ENCODE data around the gene ANKRD55. TPM values are rescaled to one million over a fixed set of nuclear protein-coding genes. Genes with fewer than 3 reads are reported as not detected.

ANKRD55 gene
- total RNA-seq, 2 donors from 2014 or later = 0.29 TPM; not detected in 1

DNA sequence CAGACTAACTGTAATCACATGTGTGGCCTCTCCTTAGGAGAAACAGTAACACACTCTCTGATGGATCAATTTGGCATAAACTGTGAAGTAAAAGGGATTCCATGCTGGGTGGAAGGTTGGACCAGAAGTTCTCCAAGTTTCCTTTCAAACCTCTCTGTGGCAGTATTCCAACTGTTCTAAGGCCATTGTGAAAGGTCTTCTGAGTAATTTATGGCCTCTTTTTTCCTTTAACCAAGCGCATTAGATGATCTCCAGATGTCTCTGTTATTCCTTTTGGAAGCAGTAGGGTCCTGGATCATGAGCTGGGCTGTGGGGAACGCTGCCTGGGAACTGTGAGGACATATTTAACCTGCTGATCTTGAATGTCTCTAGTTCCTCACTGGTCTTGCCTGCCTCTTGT, 157.8 kb downstream of the ANKRD55 start:
- ATAC-seq = peak; percentile 61 to 64
- intact Hi-C loops (cut with DNase I) = no loop called here
- peak; percentile 34 for DNase-seq

DNA sequence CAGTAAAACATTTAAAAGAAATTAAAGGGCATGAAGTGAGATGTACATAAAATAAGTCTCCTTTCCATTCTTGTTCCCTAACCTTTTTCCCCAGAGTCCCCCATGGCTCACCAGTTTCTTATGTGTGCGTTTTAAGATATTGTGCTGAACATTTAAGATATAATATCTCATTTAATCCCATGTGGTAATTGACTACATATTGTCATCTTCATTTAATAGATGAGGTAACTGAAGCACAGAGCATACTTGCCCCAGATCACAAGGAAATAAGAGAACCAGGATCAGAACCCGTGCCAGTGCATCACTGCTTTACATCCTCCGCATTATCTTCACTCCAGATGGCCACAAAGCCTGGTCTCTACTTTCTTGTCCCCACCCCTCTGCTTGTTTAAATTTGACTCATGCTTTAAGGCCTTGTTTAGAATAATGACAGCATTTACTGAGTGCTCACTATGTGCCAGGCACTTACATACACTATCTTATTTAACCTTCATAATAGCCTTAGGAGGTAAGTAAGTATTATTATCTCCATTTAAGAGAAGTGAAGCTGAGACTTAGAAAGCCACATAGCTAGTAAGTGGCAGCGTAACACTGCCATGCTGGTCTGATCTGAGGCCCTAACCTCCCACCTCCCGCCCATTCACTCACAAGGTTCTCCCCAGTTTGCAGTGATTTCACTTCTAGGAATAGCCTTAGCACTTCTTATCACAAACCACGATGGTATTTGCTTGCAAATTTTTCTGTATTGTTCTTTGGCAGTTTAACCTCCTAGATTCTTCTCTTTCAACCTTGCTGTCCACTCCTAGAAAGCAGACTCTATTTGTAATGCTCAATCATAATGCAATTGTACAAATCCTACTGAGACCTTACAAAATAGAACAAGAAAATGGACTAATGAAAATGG, 160.0 kb downstream of the ANKRD55 start:
- no peak for DNase-seq
- ATAC-seq = no peak
- intact Hi-C loops (cut with DNase I) = no loop called here

DNA sequence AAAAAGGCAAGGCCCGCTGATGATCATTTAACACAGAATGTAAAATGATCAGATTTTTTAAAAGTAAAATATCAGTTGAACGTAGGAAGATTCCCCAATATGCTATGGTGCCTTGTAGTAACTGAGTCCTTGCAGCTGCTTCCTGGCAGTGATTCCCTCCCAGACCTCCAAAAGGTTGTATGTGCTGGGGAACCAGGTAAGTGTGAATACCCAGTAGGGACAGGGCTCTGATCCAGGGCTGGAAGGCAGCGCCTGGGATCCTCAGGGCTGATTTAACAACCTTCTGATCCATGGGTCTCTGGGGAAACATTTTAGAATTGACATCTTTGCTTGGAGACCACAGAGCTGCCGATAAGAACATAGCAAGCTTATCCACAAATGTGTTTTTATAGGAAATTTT, 161.7 kb downstream of the ANKRD55 start:
- intact Hi-C loops (cut with DNase I) = no loop called here
- no peak for DNase-seq
- ATAC-seq = no peak

DNA sequence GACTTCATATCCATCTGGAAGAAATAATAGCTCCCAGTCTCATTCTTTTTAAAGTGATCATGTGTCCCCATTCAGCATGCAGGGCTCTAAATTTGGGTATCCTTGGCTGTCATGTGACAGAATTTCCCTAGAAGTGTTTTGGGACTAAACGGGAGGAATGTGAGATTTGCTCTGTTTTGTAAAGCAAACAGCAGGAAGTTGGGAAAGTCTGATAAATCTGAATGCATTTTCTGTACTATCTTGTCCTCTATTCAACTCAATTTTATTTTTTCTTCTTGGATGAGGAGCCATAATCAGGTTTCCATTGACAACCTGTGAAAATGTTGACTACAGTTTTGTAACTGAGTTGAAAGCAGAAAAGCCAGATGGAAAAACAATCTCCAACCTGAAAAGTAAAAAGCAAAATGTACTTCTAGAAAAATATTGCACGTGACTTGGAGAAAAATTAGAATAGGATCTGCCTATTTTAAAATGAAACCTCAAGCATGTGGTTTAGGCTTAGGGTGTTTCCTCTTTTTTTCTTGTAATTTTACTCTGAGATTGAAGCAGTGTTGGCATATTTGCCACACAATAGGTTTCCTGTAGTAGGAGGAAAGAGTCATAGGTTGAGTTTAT, 162.2 kb downstream of the ANKRD55 start:
- intact Hi-C loops (cut with DNase I) = no loop called here
- ATAC-seq = peak in 1 of 2 donors; percentile 36
- no peak for DNase-seq

DNA sequence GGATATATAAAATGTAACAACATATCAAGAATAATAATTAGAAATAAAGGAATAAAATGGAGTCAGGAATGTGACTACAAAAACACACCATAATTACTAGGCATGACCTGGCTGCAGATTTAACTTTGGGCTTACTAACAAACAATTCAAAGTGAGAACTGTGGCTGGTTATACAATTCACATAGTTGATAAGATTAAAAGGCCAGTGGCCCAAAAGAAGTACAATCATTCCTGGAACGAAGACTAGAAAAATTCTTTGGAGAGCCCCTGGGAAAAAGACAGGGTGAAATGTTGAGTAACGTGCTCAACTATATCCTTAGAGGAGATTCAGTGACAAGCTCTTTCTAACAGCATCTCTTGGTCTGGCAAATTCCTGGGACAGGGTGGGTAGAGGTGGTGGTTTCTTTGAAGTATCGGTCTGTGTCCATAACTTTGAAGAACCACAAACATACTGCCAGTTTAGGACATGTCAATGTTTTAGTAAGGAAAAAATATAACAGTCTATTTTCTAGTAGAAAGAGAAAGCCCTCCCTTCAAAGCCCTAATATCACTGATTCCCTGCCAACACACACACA, 163.4 kb downstream of the ANKRD55 start:
- intact Hi-C loops (cut with DNase I) = no loop called here
- no peak for ATAC-seq
- no peak for DNase-seq

DNA sequence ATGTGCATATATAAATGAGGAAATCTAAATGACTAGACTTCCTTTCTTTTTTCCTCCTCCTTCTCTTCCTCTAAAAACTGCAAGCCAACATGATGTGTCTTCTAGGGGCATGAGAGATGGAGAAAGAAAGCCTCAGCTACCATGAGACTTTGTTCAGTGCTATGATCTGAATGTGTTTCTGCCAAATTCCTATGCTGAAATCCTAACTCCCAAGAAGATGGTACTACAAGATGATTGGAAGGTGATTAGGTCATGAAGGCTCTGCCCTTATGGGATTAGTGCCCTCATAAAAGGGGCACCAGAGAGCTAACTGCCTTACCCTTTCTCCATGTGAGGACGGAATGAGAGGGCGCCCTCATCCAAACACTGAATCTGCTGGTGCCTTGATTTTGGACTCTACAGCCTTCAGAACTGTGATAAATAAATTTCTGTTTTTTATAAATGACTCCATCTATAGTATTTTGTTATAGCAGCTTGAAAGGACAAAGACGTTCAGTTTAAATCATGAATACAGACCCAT, 166.1 kb downstream of the ANKRD55 start:
- ATAC-seq (no peak), DNase-seq (no peak)
- intact Hi-C loops (cut with DNase I) = no loop called here

DNA sequence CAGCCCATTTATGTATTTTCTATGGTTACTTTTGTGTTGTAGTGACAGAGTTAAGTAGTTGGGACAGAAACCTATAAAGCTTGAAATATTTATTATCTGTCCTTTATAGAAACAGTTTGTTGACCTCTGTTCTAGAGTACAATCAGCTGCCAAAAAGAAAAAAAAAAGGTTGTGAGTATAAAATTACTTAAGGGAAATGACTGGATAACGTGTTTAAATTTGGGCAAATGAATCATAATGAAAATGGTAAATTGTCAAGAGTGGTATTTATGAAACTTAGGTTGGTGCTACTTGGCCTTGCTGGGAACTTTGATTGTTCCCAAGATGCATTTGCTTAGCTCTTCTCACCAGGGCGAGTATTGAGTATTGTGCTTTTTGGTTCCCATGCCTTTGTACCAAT, 168.1 kb downstream of the ANKRD55 start:
- intact Hi-C loops (cut with DNase I) = no loop called here
- ATAC-seq = no peak
- no peak for DNase-seq

DNA sequence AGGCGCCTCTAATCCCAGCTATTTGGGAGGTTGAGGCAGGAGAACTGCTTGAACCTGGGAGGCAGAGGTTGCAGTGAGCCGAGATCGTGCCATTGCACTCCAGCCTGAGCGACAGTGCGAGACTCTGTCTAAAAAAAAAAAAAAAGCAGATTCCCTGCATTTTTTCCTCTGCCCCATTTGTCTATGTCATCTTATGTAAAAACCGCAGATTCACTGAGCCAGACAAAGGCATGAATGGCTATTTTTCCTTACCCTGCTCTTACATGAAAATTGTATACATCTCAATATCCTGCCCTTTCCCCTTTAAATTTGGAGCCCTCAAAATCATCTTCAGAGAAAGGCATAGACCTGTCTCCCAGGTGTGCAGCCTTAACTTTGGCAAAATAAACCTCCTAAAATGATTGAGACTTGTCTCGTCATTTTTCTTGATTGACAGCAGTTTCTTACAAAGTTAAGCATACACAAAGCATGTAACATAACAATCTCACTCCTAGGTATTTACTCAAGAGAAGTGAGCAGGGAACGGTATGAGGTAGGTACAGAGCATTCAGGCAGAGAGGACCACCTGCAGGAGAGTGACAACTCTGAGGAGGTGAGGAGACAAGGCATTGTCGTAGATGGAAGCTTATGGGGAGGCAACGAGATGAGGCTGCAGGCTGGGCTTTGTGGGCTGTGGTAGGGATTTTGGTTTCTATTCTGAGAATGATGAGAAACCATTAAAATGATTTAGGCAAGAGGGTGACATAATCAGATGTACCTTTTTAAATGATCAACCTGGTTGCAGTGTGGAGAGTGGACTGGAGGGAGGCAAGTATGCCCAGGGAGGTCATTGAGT, 172.6 kb downstream of the ANKRD55 start:
- no peak for DNase-seq

DNA sequence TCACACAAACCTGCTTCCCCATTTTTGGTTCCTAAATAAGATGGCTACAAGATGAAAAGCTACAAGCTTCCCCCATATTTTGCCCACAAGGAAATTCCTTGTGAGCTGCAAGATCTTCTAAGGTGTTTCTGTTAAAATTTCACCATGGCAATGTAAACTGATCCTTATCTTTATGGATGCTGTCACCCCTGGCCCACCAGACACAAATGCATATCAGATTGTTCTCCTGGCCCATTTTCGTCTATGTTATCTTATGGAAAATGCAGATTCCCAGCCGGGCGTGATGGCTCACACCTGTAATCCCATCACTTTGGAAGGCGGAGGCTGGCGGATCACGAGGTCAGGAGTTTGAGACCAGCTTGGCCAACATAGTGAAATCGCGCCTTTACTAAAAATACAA, 173.3 kb downstream of the ANKRD55 start:
- intact Hi-C loops (cut with DNase I) = no loop called here
- ATAC-seq (no peak), DNase-seq (no peak)

More for the DNA sequence above, 172.6 kb downstream of the ANKRD55 start:
- intact Hi-C loops (cut with DNase I) = no loop called here
- ATAC-seq = no peak

DNA sequence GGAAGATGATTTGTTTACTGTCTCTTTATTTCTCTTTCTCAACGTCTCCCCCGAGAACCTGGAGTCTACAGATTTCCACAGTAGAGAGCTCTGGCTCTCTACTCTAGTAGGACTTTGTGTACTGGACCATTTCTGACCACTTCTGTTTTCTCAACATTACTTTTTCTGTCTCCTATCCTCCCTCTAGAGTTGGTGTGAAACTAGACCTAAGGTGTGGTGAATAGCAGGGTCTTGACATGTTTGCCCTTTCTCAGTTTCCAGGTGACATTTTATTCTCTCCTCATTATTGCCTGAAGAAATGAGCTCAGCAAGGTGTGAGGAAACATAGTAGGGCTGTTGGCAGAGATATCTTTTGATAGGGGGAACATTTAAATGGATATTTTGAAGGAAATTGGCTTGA, 176.3 kb downstream of the ANKRD55 start:
- no peak for ATAC-seq

DNA sequence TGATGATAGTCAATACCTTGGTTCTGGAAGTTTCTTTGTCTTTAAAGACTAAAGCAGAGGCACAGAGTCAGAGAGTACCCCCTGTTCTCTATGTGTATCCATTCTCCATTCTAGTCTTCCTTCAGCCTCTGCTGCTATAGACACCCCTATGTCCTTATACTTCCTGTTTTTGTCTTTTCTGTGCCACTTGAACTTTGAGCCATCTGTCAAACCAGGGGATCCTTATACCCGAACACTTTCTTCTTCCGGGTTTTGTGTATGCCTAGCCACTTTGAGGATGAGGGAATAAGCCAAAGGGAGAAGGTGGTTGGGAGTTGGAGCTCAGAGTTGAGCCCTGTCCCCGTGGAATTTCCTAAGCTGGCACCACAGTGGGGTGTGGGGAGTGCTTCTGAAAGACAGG, 177.3 kb downstream of the ANKRD55 start:
- DNase-seq = no peak
- intact Hi-C loops (cut with DNase I) = no loop called here
- no peak for ATAC-seq

More for the DNA sequence above, 176.3 kb downstream of the ANKRD55 start:
- intact Hi-C loops (cut with DNase I) = no loop called here
- DNase-seq = no peak

DNA sequence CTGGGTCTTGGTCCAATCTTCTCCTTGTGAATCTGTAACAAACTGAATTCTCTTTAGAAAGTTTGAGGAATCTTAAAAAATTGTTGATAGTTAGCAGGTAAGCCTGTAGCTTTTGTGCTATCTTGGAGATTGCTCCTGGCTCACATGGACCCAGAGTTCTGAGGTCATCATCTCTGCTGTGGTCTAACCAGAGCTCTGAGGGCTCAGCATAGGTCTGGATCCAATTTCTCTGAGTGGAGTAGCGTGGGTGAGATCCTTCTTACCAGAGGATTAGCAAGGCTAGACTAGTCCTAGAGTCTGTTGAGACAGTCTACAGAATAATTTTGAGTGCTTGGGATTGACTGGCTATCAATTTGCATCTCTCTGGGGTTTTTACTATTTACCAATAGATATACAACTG, 177.8 kb downstream of the ANKRD55 start:
- DNase-seq (no peak), ATAC-seq (no peak)
- intact Hi-C loops (cut with DNase I) = no loop called here

DNA sequence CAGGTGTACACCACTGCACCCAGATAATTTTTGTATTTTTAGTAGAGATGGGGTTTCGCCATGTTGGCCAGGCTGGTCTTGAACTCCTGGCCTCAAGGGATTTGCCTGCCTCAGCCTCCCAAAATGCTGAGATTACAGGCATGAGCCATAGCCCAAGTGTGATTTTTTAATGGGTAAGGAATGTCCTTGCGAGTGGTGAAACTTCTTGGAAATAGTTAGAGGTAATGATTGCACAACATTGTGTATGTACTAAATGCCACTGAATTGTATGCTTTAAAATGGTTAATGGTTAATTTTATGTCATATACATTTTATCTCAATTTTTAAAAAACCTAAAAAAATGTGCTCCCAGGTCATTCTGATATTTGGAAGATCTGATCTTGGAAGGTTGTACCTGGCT, 178.5 kb downstream of the ANKRD55 start:
- no peak for DNase-seq

DNA sequence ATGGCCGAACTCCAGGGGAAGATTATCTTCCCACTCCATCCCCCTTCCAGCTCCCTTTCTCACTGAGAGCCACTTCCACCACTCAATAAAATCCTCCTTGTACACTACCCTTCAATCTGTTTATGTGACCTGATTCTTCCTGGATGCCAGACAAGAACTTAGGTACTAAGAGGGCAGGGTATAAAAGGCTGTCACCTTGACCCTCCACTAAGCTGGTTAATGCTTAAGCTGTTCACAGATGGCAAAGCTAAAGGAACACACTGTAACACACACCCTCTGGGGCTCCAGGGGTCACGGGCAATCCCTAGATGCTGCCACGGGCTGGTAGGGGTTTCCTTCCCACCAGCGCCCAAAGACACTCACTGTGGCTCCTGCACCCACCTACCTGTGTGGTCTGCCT, 179.8 kb downstream of the ANKRD55 start:
- ATAC-seq = no peak
- intact Hi-C loops (cut with DNase I) = no loop called here
- no peak for DNase-seq

More for the DNA sequence above, 178.5 kb downstream of the ANKRD55 start:
- intact Hi-C loops (cut with DNase I) = no loop called here
- ATAC-seq = no peak

DNA sequence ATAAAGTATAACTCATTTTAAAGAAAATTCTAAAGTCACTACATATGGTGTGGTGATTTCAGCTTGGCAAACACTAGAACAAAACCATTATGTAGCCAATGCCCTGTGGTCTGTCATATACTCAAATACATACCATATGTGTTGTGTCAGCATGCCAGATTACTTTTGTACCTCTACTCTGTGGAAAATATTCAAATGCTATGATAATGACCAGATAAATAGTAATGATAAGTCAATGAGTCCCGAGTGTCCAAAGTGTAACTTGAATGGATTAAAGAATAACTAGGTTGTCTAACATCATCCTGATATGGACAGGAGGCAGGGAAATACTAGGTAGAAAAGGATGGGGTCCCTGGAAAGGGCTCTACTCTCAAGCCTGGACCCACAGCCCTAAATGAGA, 180.4 kb downstream of the ANKRD55 start:
- intact Hi-C loops (cut with DNase I) = no loop called here
- no peak for ATAC-seq

DNA sequence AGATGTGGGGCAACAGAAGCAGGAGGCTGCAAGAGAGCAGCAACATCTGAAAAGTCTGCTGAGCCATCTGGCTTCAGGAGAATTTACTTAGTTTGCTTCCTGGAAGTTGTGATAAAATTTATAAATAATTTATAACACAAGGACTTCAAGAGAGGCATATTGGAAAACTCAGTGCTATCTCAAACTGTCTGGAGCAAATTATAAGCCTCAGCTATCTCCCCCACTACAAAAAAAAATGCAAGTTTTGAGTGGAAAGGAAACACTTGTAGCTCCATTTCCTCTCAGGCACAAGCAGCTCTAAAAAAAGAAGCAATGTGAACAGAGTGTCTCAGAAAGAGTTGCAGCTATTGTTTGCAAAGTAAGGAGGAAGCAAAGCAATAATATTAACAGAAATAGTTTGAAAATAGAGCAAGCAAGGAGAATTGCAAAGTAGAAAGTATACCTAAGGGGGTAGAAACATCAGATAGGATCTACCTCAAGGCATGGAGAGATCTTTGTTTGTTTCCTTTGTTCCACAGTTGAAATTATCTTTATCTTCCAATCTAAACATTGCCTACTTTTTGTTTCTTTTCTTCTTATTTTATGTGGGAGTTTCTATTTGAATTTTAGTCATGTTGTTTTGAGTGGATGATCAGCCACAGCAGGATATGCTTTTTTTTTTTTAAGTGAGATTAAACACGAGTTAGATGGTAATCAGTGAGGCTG, 182.4 kb downstream of the ANKRD55 start:
- ATAC-seq (peak; percentile 45 to 70), DNase-seq (no peak)
- intact Hi-C loops (cut with DNase I) = no loop called here

More for the DNA sequence above, 180.4 kb downstream of the ANKRD55 start:
- DNase-seq = no peak

Measured in left cardiac atrium (tissue), 4 donors.